DND-41 (cell line): ENCODE data around the gene KRTAP10-12.

Source experiments
- ATAC-seq: fragments of 200-7000 bp; cut with Tn5 transposase; 3 replicates; pipeline ENCODE4 v1.9.1; 2021; ENCODE audit warnings: low read depth; ENCODE audit not compliant: insufficient read depth
- DNase-seq: peaks from one replicate; pipeline ENCODE4 v3.0.0-alpha.2; 2020
- H2AFZ ChIP-seq: 2 replicates; pipeline ENCODE4 v1.6.0; 2012; ENCODE audit warnings: low read depth, low read length
- H3K27ac ChIP-seq: 2 replicates; pipeline ENCODE4 v1.5.1; 2012; ENCODE audit warnings: low read length, inconsistent platforms
- H3K27me3 ChIP-seq: fragments of 200-600 bp; sonication (generic); 2 replicates; pipeline ENCODE4 v1.6.0; 2012; ENCODE audit warnings: low read length, mild to moderate bottlenecking, inconsistent platforms; ENCODE audit not compliant: insufficient read depth, poor library complexity
- H3K36me3 ChIP-seq: 2 replicates; pipeline ENCODE4 v1.5.1; 2012; ENCODE audit warnings: low read length, inconsistent platforms; ENCODE audit not compliant: insufficient read depth
- H3K4me1 ChIP-seq: 2 replicates; pipeline ENCODE4 v1.5.1; 2012; ENCODE audit warnings: mild to moderate bottlenecking, low read length; ENCODE audit not compliant: insufficient read depth
- H3K4me2 ChIP-seq: 2 replicates; pipeline ENCODE4 v1.6.0; 2012; ENCODE audit warnings: mild to moderate bottlenecking, moderate library complexity, low read length, inconsistent platforms; ENCODE audit not compliant: insufficient read depth
- H3K4me3 ChIP-seq, 2 experiments: fragments of 200-600 bp in 1 of 2; shearing (Covaris generic) in 1 of 2; 2 replicates each; pipeline ENCODE4 v1.5.1; 2012 to 2016; ENCODE audit warnings: inconsistent platforms in 2 of 2, low read length in 2 of 2, mild to moderate bottlenecking in 2 of 2, low read depth in 1 of 2, moderate library complexity in 1 of 2
- H3K79me2 ChIP-seq: 2 replicates; pipeline ENCODE4 v1.6.0; 2012; ENCODE audit warnings: low read length, inconsistent platforms; ENCODE audit not compliant: insufficient read depth
- H3K9ac ChIP-seq: 2 replicates; pipeline ENCODE4 v1.6.0; 2012; ENCODE audit warnings: low read depth, mild to moderate bottlenecking, inconsistent platforms, low read length, moderate library complexity
- H3K9me3 ChIP-seq: 2 replicates; pipeline ENCODE4 v1.5.1; 2012; ENCODE audit warnings: low read length, moderate library complexity, mild to moderate bottlenecking, inconsistent platforms; ENCODE audit not compliant: insufficient read depth, severe bottlenecking
- H4K20me1 ChIP-seq: 2 replicates; pipeline ENCODE4 v1.6.0; 2012; ENCODE audit warnings: low read length; ENCODE audit not compliant: insufficient read depth
- EZH2 ChIP-seq: IDR thresholded peaks from 3 replicates; pipeline ENCODE4 v1.6.1; 2012; ENCODE audit warnings: borderline replicate concordance, low read depth, mild to moderate bottlenecking, moderate library complexity, low read length, inconsistent platforms; ENCODE audit not compliant: severe bottlenecking
- TF ChIP-seq, protein P1 (sequence below): IDR thresholded peaks from 2 replicates; pipeline ENCODE4 v1.5.1; 2012; ENCODE audit warnings: borderline replicate concordance, low read length, moderate library complexity, mild to moderate bottlenecking; ENCODE audit not compliant: poor library complexity, severe bottlenecking; ENCODE audit errors: extremely low read depth

Gene KRTAP10-12

DNA sequence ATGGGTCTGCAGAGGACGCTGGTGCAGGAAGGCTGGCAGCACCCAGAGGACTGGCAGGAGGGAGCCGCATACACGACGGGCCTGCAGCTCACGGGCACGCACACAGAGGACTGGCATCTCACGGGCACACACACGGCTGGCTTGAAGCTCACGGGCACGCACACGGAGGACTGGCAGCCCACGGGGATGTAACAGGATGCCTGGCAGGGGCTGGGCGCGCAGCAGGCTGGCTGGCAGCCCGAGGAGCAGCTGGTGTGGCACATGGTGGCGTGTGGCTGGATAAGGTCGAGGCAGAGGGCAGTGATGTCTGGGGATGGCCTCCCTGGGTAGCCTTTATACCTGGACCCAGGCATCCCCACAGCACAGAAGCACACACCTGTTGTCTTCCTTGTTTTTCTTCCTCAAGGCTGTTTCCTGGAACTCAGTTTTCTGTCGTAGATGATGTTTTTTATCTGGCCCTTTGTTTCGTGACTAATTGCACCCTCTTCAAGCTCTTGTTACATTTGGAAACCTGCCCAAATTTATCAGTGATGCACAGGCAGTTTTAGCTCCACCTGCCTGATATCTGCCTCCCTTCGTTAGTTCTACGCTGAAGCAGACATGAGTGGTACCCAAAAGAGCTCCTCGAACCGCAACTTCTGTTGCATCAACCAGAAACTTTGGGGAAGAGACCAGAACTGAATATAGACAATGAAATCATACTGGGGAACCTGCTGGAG, 15.0 kb upstream of the KRTAP10-12 start, which contains the start of gene KRTAP12-1:
Gene KRTAP12-1 (minus strand): TSS at position 303 of the 719 bp plus-strand sequence. CDS start 40 bp downstream, at position 263.
- Histone ChIP-seq H3K4me1 (no peaks in the 10 kb centered on the region), H3K27me3 (no peaks in the 10 kb centered on the region), H3K4me3 (no peak within 1 kb of the TSS), H3K9ac (no peak within 1 kb of the TSS), H3K27ac (no peak within 1 kb of the TSS), H4K20me1 (no peaks in the 10 kb centered on the region), H2AFZ (no peak within 1 kb of the TSS), H3K9me3 (no peaks in the 10 kb centered on the region), H3K36me3 (no peaks in the 10 kb centered on the region), H3K79me2 (no peaks in the 10 kb centered on the region), H3K4me2 (no peak within 1 kb of the TSS)
- TF ChIP-seq EZH2, result no peak
- TF ChIP-seq, protein P1, sequence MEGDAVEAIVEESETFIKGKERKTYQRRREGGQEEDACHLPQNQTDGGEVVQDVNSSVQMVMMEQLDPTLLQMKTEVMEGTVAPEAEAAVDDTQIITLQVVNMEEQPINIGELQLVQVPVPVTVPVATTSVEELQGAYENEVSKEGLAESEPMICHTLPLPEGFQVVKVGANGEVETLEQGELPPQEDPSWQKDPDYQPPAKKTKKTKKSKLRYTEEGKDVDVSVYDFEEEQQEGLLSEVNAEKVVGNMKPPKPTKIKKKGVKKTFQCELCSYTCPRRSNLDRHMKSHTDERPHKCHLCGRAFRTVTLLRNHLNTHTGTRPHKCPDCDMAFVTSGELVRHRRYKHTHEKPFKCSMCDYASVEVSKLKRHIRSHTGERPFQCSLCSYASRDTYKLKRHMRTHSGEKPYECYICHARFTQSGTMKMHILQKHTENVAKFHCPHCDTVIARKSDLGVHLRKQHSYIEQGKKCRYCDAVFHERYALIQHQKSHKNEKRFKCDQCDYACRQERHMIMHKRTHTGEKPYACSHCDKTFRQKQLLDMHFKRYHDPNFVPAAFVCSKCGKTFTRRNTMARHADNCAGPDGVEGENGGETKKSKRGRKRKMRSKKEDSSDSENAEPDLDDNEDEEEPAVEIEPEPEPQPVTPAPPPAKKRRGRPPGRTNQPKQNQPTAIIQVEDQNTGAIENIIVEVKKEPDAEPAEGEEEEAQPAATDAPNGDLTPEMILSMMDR, result no peak
- DNase-seq, result no peak
- ATAC-seq, result no peak

GRCh38 chr21:44682580-44683151, 14.3 kb upstream of the KRTAP10-12 start:
- H3K4me1 ChIP-seq, result no peaks in the 10 kb centered on the region
- no peaks in the 10 kb centered on the region for H3K9me3 ChIP-seq
- no peak for ATAC-seq
- H3K4me3 ChIP-seq, result no peak overlapping the region
- H4K20me1 ChIP-seq, result no peaks in the 10 kb centered on the region
- H3K27ac ChIP-seq, result no peak overlapping the region
- H3K9ac ChIP-seq, result no peak overlapping the region
- H2AFZ ChIP-seq, result no peak overlapping the region
- H3K79me2 ChIP-seq, result no peaks in the 10 kb centered on the region
- no peak for DNase-seq
- no peak for TF ChIP-seq EZH2
- TF ChIP-seq, protein P1, result no peak
- no peaks in the 10 kb centered on the region for H3K27me3 ChIP-seq
- H3K4me2 ChIP-seq, result no peak overlapping the region
- no peaks in the 10 kb centered on the region for H3K36me3 ChIP-seq

DNA sequence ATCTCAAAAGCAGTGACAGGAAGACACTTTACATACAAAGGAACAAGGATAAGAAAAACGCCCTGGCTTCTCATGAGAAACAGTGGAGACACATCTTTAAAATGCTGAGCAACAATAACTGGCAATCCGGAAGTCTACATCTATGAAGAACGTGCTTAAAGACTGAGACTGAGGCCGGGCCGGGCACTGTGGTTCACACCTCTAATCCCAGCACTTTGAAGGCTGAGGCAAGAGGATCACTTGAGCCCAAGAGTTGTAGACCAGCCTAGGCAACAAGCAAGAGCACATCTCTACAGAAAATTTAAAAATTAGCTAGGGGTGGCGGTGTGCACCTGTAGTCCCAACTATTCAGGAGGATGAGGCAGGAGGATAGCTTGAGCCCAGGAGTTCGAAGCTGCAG, 12.9 kb upstream of the KRTAP10-12 start:
- Histone ChIP-seq H4K20me1 (no peaks in the 10 kb centered on the region), H3K4me3 (no peak overlapping the region), H3K9me3 (no peaks in the 10 kb centered on the region), H3K27me3 (no peaks in the 10 kb centered on the region), H3K9ac (no peak overlapping the region), H3K4me2 (no peak overlapping the region), H3K79me2 (no peaks in the 10 kb centered on the region), H3K4me1 (no peaks in the 10 kb centered on the region), H2AFZ (no peak overlapping the region), H3K36me3 (no peaks in the 10 kb centered on the region), H3K27ac (no peak overlapping the region)
- ATAC-seq, result no peak
- no peak for TF ChIP-seq EZH2
- TF ChIP-seq, protein P1, result no peak
- DNase-seq, result no peak
